A549 (cell line): ENCODE results near the gene TBC1D10B.
"Not testable (repeated sequence)": the region's sequence is repeated elsewhere in the genome, so short reads cannot be mapped to it uniquely, and the experiment has no call there.

Experiments used
- BHLHE40 ChIP-seq: IDR thresholded peaks from 2 replicates; pipeline ENCODE4 v1.6.1; 2012; ENCODE audit warnings: low read depth, low read length, inconsistent platforms
- CBX2 ChIP-seq: fragments of 200-600 bp; sonication (generic); IDR thresholded peaks from 2 replicates; pipeline ENCODE4 v1.6.1; 2016; ENCODE audit warnings: low read depth, mild to moderate bottlenecking, borderline replicate concordance
- CEBPB ChIP-seq, 2 experiments: fragments of >200 bp in 1 of 2; sonication (Bioruptor Twin) in 1 of 2; formaldehyde crosslinking in 1 of 2; IDR thresholded peaks; 2 replicates each; pipeline ENCODE4 v1.6.1; 2012 to 2016
- EP300 ChIP-seq, 2 experiments: fragments of >200 bp; sonication (Bioruptor Twin); formaldehyde crosslinking; IDR thresholded peaks; 2 replicates in 1 of 2; 3 replicates in 1 of 2; pipeline ENCODE4 v1.6.1; 2016 to 2017
- HOXA7 ChIP-seq: fragments of 250-450 bp; sonication (Bioruptor Pico); IDR thresholded peaks from 2 replicates; pipeline ENCODE4 v1.5.0; 2020; ENCODE audit warnings: mild to moderate bottlenecking, moderate library complexity
- MAFK ChIP-seq: fragments of 450-650 bp; IDR thresholded peaks from 2 replicates; pipeline ENCODE4 v1.6.1; 2014; ENCODE audit not compliant: partially characterized antibody
- MYC ChIP-seq: IDR thresholded peaks from 2 replicates; pipeline ENCODE4 v1.6.1; 2012; ENCODE audit warnings: mild to moderate bottlenecking, inconsistent platforms, low read length, improper control_type of control experiment, borderline replicate concordance
- POLR2A ChIP-seq: IDR thresholded peaks from 2 replicates; pipeline ENCODE4 v1.6.1; 2012; ENCODE audit warnings: mild to moderate bottlenecking, low read length
- TF ChIP-seq, protein P1 (sequence below): fragments of >200 bp; sonication (Bioruptor Twin); formaldehyde crosslinking; IDR thresholded peaks from 3 replicates; pipeline ENCODE4 v1.5.1; 2016

- TF ChIP-seq, protein P1, sequence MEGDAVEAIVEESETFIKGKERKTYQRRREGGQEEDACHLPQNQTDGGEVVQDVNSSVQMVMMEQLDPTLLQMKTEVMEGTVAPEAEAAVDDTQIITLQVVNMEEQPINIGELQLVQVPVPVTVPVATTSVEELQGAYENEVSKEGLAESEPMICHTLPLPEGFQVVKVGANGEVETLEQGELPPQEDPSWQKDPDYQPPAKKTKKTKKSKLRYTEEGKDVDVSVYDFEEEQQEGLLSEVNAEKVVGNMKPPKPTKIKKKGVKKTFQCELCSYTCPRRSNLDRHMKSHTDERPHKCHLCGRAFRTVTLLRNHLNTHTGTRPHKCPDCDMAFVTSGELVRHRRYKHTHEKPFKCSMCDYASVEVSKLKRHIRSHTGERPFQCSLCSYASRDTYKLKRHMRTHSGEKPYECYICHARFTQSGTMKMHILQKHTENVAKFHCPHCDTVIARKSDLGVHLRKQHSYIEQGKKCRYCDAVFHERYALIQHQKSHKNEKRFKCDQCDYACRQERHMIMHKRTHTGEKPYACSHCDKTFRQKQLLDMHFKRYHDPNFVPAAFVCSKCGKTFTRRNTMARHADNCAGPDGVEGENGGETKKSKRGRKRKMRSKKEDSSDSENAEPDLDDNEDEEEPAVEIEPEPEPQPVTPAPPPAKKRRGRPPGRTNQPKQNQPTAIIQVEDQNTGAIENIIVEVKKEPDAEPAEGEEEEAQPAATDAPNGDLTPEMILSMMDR = not testable (repeated sequence)
- TF ChIP-seq MYC; EP300 (IDR thresholded peaks at IDR 0.05); CBX2; POLR2A; HOXA7 (CRISPR knock-in tag); BHLHE40; MAFK; CEBPB (IDR thresholded peaks at IDR 0.05): not testable (repeated sequence)
Observed at GRCh38 chr16:30338715-30339114, 31.6 kb downstream of the TBC1D10B start.
